NCI-H187 treated with DMSO at 0.1 percent for 48 hours (cell line): ENCODE measurements around the gene NCAN.
A peak's percentile ranks its signal among the peaks of the same experiment; 100 is the strongest.
"Not testable (repeated sequence)": the region's sequence is repeated elsewhere in the genome, so short reads cannot be mapped to it uniquely, and the experiment has no call there.

Experiments used
- DNase-seq: peaks from one replicate; lab custom pipeline; 2025; lab: John Stamatoyannopoulos, UW

The NCAN gene

DNA sequence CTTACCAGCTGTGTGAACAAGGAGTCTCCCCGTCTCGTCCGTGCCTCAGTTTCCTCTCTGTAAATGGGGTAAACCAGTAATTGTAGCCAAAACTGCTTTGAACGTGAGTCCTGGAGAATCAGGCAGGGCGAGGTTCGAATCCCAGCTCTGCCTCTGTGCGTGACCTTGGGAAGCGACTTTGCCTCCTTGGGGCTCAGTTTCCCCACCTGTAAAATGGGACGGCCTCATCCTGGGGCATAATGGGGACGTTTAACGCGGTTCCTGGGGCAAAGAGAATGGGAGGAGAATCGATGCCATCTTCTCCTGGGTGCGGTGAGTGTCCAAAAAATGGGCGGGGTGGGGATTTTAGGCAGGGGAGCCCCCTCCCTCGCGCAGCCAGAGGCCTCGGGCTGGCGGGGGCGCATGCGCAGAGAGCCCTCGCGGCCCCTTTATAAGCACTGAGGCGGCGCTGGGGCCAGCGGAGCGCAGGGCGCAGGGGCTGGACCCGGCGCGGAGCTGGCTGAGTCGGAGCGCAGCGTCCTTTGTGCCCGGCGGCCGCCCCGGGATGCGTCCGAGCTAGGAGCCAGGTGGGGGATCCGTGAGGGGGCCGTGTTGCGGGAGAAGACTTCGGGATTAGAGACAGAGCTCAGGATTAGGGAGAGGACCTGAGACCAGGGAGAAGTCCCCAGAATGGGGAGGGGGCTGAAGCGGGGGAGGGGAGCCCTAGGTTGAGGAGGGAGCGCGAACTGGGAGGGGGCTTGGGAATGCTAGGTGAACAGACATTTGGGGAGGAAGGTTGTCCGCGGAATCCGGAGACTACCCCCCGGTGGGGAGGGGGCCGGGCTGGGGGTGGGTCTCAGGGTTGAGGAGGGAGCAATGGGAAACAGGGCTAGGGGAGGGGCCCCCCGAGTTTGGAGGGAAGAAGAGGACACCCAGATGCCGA, at the start of gene NCAN:
Gene NCAN (plus strand): TSS at position 460 of the 922 bp plus-strand sequence. CDS start 4,996 bp downstream, outside the sequence.
- DNase-seq, result no peak

DNA sequence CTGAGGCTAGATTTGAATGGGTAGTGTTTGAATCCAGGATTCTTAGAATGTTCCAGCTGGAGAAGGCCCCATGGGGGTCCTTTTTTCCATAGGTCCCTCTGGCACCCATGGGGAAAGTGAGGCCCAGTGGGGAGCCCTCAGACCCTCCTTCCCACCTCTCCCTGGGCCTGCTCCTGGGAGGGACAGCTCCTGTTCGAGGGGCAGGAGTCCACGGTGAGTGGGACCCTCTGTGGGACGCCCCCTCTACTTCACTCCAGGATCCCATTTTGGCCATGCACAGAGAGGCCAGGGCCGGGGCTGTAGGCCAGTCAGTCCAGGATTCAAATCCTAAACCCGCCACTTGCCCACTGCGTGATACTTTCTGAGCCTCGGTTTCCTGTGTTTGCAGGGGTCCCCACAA, 49.3 kb upstream of the NCAN start:
- no peak for DNase-seq

DNA sequence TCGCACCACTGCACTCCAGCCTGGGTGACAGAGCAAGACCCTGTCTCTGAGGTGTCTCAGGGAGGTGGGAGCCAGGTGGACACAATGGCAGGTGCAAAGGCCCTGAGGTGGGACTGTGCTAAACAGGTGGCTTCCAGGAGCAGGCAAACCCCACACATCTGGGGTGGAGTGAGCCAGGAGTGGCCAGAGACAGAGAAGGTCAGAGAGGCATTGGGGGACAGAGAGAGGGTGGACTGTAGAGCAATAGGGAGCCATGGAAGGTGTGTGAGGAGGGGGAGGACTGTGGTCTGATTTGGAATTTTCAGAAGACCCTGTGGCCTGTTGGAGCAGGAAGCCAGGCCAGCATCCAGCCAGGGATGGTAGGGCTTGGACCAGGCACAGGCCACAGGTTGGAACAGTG, 46.4 kb upstream of the NCAN start:
- no peak for DNase-seq

DNA sequence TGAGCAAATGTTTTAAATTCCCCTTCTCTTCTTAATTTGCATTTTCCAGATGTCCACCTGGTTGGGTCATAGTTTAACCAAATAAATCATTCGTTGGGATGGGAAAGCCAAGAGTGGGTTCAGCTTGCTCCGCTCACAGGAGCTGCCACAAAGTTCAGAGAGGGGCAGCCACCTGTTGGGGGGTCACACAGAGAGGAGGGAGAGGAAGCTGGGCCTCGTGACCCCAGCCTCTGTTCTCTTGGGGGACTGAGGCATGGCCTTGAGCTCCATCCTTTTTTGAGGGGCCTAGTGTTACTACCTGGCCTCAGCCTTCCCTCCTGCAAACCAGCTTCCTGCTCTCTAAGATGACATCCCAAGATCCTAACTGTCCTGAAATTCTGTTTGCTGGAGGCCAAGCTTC, 44.1 kb upstream of the NCAN start:
- DNase-seq, result no peak

DNA sequence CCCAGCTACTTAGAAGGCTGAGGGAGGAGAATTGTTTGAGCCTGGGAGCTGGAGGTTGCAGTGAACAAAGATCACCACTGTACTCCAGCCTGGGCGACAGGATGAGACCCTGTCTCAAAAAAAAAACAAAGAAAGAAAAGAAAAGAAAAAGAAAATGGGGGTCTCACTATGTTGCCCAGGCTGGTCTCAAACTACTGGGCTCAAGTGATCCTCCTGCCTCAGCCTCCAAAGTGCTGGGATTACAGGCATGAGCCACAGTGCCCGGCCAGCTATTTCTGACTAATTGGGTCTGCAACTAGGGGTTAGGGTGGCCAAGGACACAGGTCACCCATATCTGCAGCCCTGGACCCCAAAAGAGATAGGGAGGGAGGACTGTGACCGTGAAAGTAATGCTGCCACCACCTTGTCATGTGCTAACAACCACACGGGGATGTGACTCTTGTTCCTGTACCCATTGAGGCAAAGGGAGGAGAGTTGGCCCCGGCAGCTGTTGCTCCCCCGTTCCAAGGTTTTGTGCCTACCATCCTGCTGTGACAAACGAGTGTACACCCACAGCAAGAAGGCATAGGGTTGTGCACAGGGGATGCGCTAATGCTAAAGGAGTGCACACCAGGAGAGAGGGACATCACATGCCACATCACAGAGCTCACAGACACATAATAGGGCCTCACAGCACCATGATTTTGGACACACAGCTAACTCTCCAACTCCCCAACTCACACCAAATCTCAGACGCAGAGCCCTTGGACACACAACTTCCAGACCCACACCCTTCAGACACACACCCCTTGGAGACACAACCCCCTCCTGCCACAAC, 42.3 kb upstream of the NCAN start:
- DNase-seq, result no peak

DNA sequence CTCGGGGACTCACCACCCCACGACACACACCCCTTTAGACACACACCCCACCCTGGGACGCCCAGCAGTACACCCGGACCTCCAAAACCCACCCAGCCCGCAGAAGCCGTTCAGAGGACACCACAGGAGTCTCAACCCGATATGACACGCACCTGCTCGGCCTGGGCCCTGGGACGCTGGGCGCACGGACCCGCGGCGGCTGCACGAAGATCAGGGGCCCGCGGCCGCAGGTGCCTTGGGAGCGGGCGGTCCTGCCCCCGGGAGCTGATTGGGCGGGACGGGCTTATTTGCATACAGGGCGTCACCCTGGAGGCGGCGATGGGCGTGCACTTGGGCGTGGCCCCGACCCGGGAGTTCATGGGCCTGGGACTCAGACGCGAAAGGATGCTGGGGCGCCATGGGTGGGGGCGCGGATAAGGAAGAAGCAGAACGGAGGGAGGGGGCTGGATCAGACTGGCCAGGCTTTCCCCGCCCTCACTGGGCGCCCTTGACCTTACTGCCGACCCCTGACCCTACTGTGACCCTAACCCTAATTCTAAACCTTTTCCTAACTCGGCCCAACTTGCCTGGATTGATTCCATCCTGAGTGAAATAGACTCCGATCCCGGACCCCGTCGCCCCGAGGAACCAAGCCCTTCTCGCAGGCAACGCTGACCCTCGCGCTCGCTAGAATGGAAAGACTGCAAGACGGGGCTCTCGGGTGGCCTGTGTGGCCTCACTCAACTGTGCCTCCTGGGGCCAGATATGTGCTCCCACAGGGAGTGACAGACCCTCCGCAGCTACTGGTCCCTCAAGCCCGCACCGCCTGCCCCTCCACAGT, 41.5 kb upstream of the NCAN start, which contains the start of gene MEF2B:
Gene MEF2B (minus strand): TSS at position 211 of the 820 bp plus-strand sequence. CDS start 19,528 bp downstream, outside the sequence.
- DNase-seq, result no peak

DNA sequence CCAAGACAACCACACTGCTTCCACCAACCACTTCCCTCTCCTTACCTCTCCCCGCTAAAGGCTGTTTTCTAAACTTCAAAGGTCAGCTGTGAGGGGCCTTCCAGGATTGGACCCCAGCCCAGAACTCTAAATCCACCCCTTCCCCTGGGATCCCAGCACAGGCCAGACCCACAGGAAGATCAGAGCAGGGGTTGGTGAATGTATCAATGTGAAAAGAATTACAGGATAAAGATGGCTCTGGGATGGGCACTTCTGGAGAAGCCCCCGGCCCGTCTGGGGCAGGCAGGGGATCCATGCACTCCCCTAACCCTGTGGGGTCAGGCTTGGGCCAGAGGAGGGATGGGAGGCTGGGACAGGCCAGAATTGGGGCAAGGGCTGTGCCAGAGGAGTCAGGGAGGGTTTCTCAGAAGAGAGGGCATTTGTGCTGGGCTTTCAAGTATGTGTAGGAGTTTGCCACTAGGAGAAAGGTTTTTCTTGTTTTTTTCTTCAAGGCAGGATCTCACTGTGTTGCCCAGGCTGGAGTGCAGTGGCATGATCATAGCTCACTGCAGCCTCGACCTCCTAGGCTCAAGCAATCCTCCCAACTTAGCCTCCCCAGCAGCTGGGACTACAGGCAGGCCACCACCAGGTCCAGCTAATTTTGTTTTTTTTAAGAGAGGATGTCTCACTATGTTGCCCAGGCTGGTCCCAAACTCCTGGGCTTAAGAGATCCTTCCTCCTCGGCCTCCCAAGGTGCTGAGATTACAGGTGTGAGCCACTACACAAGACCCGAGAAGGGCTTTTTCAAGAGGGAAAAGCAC, 40.7 kb upstream of the NCAN start:
- DNase-seq, result no peak

DNA sequence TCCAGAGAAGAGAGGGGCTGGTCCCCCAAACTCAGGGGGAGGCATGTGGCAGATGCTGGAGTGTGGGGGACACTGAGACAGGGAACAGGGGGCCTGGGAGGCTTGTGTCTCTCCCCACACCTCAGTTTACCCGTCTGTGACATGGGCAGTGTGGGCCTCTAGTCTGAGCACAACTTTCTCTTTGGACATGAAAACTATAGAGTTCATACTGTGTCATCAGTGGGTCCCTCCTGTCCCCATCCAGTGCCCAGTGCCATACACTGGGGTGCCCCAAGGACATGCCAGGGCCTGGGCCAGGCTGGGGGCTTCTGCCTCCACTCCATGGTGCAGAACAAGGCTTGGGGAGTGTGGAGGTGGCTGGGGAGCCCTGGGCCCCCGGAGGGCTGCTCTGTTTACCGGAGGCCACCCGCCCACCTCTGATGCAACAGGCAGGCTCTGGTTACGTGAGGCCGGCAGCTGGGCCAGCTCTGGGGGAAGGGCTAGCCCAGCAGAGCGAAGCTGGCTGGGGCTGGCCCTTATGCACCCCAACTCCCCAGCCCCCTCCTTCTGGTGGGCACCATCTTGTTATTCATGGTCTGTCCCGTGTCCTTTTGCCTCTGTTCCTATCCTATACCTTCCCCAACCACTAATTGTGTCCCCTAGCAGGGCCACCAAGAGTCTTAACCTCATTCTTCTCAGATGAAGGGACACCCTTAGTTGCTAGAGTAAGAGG, 39.8 kb upstream of the NCAN start:
- DNase-seq, result no peak

DNA sequence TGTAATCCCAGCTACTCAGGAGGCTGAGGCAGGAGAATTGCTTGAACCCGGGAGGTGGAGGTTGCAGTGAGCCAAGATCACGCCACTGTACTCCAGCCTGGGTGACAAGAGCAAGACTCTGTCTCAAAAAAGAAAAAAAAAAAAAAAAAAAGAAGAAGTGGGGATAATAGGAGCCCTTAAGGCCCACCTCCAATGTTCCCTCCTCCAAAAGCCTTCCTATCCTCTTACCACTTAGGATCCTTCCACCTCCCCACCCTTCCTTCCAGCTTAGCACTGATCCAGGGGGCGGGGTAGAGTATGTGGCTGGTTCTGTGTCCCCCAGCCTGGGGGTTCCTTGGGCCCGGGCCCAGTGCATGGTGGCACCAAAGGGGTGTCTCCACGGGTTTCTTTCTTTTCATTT, 38.5 kb upstream of the NCAN start:
- not testable (repeated sequence) for DNase-seq

DNA sequence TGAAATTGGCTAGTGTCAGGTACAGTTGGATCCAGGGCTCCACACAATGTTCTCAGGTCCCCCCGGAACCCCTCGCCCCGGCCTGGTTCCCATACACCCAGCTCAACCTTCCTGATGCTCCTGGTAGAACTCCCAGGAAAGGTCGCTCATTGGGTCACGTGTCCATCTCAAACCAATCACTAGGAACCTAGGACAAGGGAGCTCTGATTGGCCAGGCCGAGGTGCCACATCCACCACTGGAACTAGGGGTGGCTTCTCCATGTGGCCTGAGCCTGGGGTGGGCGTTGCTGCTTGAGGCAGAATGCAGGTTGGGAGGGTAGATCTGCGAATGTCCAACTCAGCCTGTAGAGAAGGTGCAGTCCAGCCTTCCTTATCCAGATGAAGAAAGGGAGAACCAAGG, 34.8 kb upstream of the NCAN start:
- no peak for DNase-seq

DNA sequence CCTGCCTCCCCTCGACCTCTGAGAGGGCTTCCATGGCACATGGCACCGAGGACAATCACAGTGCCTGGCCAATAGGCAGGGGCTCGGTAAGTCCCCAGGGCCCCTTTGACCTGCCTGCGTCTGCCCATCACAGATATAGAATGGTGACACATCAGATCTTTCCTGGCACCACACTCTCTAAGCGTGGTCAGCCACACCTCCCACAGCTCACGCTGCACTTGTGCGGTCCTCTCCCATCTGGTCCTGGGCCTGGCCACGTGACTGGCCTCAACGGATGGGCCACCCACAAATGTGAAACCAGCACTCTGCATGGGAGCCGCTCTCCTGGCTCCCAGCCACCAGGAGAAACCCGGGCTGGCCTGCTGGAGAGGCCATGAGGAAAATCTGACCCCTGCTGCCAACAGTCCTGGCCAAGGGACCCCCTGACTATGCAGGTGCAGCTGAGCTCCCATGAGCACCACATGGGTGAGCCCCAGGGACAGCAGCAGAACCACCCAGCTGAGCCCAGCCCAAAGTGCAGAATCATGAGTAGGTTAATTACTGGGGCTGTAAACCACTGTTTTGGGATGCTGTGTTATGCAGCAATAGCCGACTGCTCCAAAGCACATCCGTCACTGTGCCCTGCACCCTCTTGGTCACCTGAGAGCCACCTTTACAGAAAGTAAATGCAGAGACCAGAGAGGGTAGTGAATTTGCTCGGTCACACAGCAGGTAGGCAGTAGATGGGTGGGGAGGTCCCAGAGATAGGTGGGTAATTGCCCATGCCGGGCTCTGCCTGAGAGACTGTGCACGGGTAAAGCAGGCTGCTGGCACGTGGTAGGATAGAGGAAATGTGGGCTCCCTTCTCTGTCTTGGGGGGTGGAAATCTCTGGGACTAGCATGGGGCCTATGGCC, 32.0 kb upstream of the NCAN start:
- DNase-seq, result no peak

DNA sequence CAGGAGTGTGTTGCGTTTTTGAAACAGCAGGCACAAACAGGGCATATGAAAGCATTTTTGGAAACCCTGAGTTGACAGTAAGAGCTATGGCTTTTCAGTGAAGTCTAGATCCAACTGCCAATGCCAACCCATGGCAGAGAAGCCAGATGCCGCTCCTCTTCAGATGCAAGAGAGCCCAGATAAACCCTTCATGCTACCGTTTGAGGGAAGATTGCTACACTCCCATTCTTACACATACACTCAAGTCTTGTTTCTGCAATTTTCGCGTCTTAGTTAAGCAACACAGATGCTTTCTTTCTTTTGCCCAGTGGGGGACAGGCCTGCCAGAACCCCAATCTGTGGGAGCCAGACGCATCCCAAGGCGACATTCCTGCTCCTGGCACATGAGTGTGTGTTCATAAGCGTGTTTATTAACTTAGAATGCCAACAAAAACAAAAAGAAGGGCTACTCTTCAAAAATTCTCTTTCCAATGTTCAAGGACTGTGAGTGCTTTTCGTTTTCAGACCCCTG, 30.2 kb upstream of the NCAN start:
- DNase-seq, result no peak

DNA sequence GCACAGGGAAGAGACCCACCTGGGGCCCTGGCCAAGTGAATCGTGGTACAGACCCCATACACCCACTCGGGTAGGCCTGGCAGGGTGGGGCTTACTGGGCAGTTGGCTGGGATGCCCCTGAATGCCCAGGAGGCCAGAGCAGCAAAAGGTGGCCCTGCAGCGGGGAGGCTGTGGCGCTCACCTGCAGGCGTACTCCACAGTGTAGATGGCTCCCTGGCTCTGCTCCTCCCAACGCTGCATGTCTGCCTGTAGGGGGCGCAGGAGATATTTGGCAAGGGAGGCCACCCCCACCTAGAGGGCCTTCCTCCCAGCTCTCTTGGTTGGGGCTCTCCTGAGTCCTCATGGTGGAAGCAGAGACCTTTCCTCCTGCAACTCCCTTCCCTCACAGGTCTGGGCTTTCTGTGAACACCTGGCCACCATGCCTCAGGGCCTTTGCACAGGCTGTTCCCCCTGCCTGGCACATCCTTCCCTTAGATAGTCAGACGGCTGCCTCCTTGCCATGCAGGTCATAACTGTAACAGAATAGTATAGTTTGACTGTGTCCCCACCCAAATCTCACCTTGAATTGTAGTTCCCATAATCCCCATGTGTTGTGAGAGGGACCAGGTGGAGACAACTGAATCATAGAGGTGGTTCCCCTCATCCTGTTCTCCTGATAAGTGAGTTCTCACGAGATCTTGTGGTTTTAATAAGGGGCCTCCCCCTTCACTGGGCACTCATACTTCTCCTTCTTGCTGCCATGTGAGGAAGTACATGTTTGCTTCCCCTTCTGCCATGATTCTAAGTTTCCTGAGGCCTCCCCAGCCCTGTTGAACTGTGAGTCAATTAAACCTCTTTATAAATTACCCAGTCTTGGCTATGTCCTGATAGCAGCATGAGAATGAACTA, 25.7 kb upstream of the NCAN start:
- DNase-seq, result no peak

DNA sequence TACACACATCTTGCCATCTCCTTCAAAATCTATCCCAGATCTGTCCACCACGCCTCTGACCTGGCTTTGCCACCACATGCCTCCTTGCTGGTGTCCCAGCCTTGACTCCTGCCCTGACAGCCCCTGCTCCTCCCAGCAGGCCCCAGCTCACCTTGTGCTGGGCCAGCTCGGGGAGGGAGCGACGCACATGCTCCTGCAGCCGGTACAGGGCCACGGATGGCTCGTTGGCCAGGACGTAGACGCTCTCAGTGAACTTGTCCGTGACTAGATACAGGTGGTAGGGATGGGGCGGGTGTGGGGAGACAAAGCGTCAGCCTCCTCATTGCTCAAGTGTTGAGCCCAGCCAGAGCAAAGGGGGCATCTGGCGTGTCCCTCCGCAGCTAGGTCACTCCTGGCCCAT, 25.0 kb upstream of the NCAN start:
- DNase-seq, result no peak

DNA sequence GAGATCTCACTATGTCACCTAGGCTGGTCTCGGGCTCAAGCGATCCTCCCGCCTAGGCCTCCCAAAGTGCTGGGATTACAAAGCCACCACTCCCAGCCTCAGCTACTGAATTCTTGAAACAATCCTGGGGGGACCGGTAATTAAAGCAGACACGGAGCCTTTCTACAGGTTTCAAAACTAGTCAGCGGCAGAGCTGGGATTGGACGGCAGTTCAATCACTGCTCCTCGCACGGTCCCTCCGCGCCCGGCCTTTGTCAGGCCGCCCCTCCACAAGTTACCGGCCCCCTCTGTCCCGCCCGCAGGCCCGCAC, 20.0 kb upstream of the NCAN start:
- no peak for DNase-seq

DNA sequence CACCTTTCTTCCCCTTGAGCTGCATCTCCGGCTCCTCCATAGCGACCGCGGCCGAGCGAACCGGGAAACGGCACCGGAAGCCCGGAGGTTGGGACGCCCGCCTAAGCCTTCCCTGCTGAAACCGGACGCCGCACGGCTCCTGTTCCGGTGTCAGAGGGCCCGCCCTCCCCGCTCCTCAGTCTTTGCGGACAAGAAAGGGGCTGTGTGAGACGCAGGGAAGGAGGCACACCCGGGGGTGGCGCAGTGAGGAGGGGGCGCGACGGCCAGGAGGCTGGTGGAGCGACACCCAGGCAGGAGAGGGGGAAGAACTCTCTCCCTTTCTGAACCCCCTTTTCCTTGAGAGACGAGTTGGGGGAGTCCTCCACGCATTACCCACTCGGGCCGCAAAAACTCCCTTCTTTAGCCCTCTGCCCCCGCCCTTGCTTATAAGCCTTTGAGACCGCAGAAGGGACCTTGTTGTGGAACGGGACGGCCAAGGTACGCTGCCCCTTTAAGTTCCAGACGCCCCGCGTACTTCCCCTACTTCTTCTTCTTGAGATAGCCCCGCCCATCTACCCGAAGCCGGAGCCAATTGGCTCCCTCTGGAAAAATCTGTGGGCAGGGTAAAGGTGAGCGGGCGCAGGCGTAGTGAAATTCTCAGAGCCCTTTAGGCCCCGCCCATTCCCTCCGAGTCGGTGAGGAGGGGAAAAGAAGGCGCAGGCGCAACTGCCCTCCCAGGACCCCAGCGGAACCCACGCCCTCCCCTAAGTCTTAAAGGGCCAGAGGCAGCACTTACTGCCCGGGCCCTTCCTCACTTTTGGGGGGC, 19.5 kb upstream of the NCAN start, which contains the start of the genes BORCS8 and RFXANK:
Gene BORCS8 (minus strand): TSS at position 75 of the 805 bp plus-strand sequence. CDS start 35 bp downstream, at position 40.
Gene RFXANK (plus strand): TSS at position 181 of the 805 bp plus-strand sequence. CDS start 1,689 bp downstream, outside the sequence.
- peak; percentile 80 for DNase-seq

DNA sequence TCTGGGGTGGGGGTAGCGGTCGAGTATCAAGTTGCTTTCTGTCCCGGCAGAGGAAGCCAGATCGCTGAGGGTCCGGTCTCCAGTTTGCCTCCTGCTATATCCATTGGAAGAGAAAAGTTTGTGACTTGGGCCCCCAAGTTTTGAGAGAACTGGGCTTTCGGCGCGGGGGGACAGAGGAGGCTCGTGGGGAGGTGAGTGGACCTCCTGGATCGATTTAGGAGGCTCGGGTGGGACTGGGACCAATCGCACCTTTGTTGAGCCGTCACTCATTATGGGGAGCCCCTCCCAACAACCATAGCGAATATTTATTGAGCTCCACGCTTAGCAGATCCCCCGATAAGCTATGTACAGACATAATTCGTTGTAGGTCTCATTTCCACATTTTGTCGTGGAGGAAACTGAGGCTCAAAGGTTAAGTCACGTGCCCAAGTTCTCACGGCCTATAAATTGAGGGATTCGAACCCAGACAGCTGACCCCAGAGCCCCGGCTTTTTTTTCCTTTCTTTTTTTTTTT, 18.8 kb upstream of the NCAN start:
- no peak for DNase-seq
